ENCODE data around the gene CNTD1. TPM values are rescaled to one million over a fixed set of nuclear protein-coding genes. Genes with fewer than 3 reads are reported as not detected.
A peak's percentile ranks its signal among the peaks of the same experiment; 100 is the strongest.

Gene CNTD1
- total RNA-seq, 4 donors from 2014 or later: 0.20 to 0.93 (median 0.78) TPM; not detected in 1

GRCh38 chr17:42857389-42857788 lies 58.7 kb downstream of the CNTD1 start:
- H3K27ac ChIP-seq: peak overlapping the region in 3 of 4 donors; percentile 76 to 85 (median 83)
- TF ChIP-seq POLR2A (IDR thresholded peaks at IDR 0.05): no peak
- no peak for TF ChIP-seq POLR2AphosphoS5 (IDR thresholded peaks at IDR 0.05)
- TF ChIP-seq CTCF (IDR thresholded peaks at IDR 0.05): no peak
- no peak for TF ChIP-seq EP300 (IDR thresholded peaks at IDR 0.05)
- no peak overlapping the region for H3K4me3 ChIP-seq
- peaks cover 0 to 18% of the 10 kb centered on the region in 2 donors for H3K36me3 ChIP-seq
- WGBS, 2 donors (ENCODE audit: low coverage in 1 of 2): 83% methylated on average over 1 of the region's 1 CpG; no CpG with 5 or more reads in 1 of the 2 donors
- peaks cover 0 to 48% (median 14%) of the 10 kb centered on the region in 3 donors for H3K4me1 ChIP-seq
- ATAC-seq: no peak
- H3K9me3 ChIP-seq: no peaks in the 10 kb centered on the region
- no peaks in the 10 kb centered on the region for H3K27me3 ChIP-seq

Small RNA genes lying within 50 kb of the gene (small RNA-seq; reads per million reads assigned to genes)
- 0 reads per million in 4 donors for gene HMGN2P15
- 0 reads per million in 4 donors for gene MIR6781

Other genes starting within 250 kb of the CNTD1 start
- 1 to 10 TPM in 1 of 4 donors, under 1 TPM in 3; 0.39 to 1.4 (median 0.69) TPM for gene HSD17B1, start 245.9 kb upstream of the CNTD1 start, total RNA-seq
- gene COASY, start 236.7 kb upstream of the CNTD1 start, total RNA-seq: 10 to 100 TPM; 16.8 to 25.8 (median 19.9) TPM
- gene MLX, start 231.8 kb upstream of the CNTD1 start, total RNA-seq: 10 to 100 TPM; 24.4 to 33.9 (median 26.0) TPM
- 1 to 10 TPM; 4.0 to 6.8 (median 4.8) TPM for gene PSMC3IP, start 221.1 kb upstream of the CNTD1 start, total RNA-seq
- gene RETREG3, start 189.5 kb upstream of the CNTD1 start, total RNA-seq: 10 to 100 TPM; 50.6 to 65.8 (median 54.4) TPM
- gene TUBG1, start 189.2 kb upstream of the CNTD1 start, total RNA-seq: 10 to 100 TPM; 21.8 to 56.6 (median 40.6) TPM
- 10 to 100 TPM; 19.7 to 57.3 (median 33.7) TPM for gene TUBG2, start 139.6 kb upstream of the CNTD1 start, total RNA-seq
- gene PLEKHH3, start 121.9 kb upstream of the CNTD1 start, total RNA-seq: 10 to 100 TPM; 13.7 to 40.8 (median 23.4) TPM
- 1 to 10 TPM; 1.0 to 4.6 (median 1.5) TPM for gene CCR10, start 117.0 kb upstream of the CNTD1 start, total RNA-seq
- gene CNTNAP1, start 116.3 kb upstream of the CNTD1 start, total RNA-seq: 10 to 100 TPM in 1 of 4 donors, 1 to 10 TPM in 3; 1.7 to 14.5 (median 9.1) TPM
- gene EZH1, start 53.8 kb upstream of the CNTD1 start, total RNA-seq: 10 to 100 TPM; 57.2 to 90.4 (median 59.7) TPM
- gene RAMP2, start 37.6 kb upstream of the CNTD1 start, total RNA-seq: 10 to 100 TPM in 3 of 4 donors, 1 to 10 TPM in 1; 4.0 to 27.4 (median 21.5) TPM
- gene VPS25, start 25.4 kb upstream of the CNTD1 start, total RNA-seq: 10 to 100 TPM; 43.1 to 64.0 (median 44.8) TPM
- 1 to 10 TPM in 3 of 4 donors, under 1 TPM in 1; 0.78 to 6.7 (median 1.6) TPM for gene WNK4, start 18.3 kb upstream of the CNTD1 start, total RNA-seq
- 10 to 100 TPM; 55.3 to 81.4 (median 66.8) TPM for gene COA3, start 157 bp upstream of the CNTD1 start, total RNA-seq
- 100 to 1,000 TPM; 143 to 185 (median 155) TPM for gene BECN1, start 25.4 kb downstream of the CNTD1 start, total RNA-seq
- 100 to 1,000 TPM in 1 of 4 donors, 10 to 100 TPM in 3; 60.7 to 109 (median 82.0) TPM for gene PSME3, start 34.5 kb downstream of the CNTD1 start, total RNA-seq
- 1 to 10 TPM in 3 of 4 donors, under 1 TPM in 1; 0.81 to 1.7 (median 1.4) TPM for gene AOC2, start 45.7 kb downstream of the CNTD1 start, total RNA-seq
- gene AOC3, start 52.3 kb downstream of the CNTD1 start, total RNA-seq: 100 to 1,000 TPM in 2 of 4 donors, 10 to 100 TPM in 2; 48.3 to 196 (median 108) TPM
- gene G6PC1, start 101.9 kb downstream of the CNTD1 start, total RNA-seq: not detected
- gene AARSD1, start 165.6 kb downstream of the CNTD1 start, total RNA-seq: 10 to 100 TPM; 10.9 to 39.5 (median 26.3) TPM
- gene PTGES3L, start 181.2 kb downstream of the CNTD1 start, total RNA-seq: 10 to 100 TPM in 2 of 4 donors, 1 to 10 TPM in 2; 5.5 to 19.6 (median 10.1) TPM
- 10 to 100 TPM; 16.4 to 20.9 (median 19.4) TPM for gene RUNDC1, start 181.7 kb downstream of the CNTD1 start, total RNA-seq
- 1,000 to 10,000 TPM in 3 of 4 donors, 100 to 1,000 TPM in 1; 854 to 1,510 (median 1,196) TPM for gene RPL27, start 199.6 kb downstream of the CNTD1 start, total RNA-seq
- gene IFI35, start 207.9 kb downstream of the CNTD1 start, total RNA-seq: 10 to 100 TPM; 17.1 to 27.9 (median 22.9) TPM
- gene VAT1, start 223.5 kb downstream of the CNTD1 start, total RNA-seq: 100 to 1,000 TPM in 3 of 4 donors, 10 to 100 TPM in 1; 89.2 to 187 (median 139) TPM
- gene RND2, start 226.4 kb downstream of the CNTD1 start, total RNA-seq: 1 to 10 TPM; 1.5 to 4.5 (median 2.5) TPM